Measurements from ENCODE around the gene PTPRF.

GRCh38 chr1:43604192-43604591, 73.5 kb downstream of the PTPRF start:
- no peak for TF ChIP-seq ARNT (IDR thresholded peaks at IDR 0.05)
- TF ChIP-seq ELF4 (IDR thresholded peaks at IDR 0.05), result no peak
- TF ChIP-seq BHLHE40 (IDR thresholded peaks at IDR 0.05; ENCODE audit: borderline replicate concordance), result no peak
- no peak for TF ChIP-seq ZNF384 (IDR thresholded peaks at IDR 0.05)
- TF ChIP-seq FOXK2 (IDR thresholded peaks at IDR 0.05), result no peak
- no peak for TF ChIP-seq SP1 (IDR thresholded peaks at IDR 0.05)
- TF ChIP-seq FOXM1 (IDR thresholded peaks at IDR 0.05; ENCODE audit: borderline replicate concordance), result no peak
- no peak for TF ChIP-seq NFRKB (IDR thresholded peaks at IDR 0.05)
- TF ChIP-seq HDGF (IDR thresholded peaks at IDR 0.05; ENCODE audit: borderline replicate concordance), result no peak
- TF ChIP-seq SUZ12 (IDR thresholded peaks at IDR 0.05), result no peak
- no peak for TF ChIP-seq FOXA1 (IDR thresholded peaks at IDR 0.05)
- no peak for TF ChIP-seq TARDBP (IDR thresholded peaks at IDR 0.05)
- no peak for TF ChIP-seq CTBP1 (IDR thresholded peaks at IDR 0.05; ENCODE audit: borderline replicate concordance)
- no peak for TF ChIP-seq PKNOX1 (IDR thresholded peaks at IDR 0.05)

Data from HEK293T (cell line).